Islet of Langerhans (tissue), 1 donor: ENCODE data around the gene NCF4.

Source experiments
- FAIRE-seq: peaks from one replicate; lab custom pipeline; 2011; peaks lifted over from hg19 to GRCh38; lab: Jason Lieb, UNC

The NCF4 gene

GRCh38 chr22:36865346-36865745, 4.5 kb downstream of the NCF4 start:
- FAIRE-seq = no peak

DNA sequence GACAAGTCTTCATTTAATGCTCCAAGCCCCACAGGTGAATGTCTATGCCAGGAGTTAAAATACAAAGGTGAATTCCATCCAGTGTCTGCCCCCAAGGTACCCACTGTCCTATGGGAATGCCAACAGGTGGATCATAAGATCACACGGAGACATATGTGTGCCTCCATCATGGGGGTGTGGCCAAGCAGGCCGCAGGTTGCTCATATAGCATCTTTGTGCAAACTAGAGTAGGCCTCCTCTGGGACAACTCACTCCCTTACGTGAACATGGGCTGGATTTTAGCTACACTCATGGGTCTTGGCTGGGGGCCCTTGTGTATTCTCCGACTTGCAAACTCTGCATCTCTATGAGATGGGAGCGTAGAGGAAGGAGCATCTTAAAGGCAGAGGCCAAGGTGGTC, 6.9 kb downstream of the NCF4 start:
- no peak for FAIRE-seq

DNA sequence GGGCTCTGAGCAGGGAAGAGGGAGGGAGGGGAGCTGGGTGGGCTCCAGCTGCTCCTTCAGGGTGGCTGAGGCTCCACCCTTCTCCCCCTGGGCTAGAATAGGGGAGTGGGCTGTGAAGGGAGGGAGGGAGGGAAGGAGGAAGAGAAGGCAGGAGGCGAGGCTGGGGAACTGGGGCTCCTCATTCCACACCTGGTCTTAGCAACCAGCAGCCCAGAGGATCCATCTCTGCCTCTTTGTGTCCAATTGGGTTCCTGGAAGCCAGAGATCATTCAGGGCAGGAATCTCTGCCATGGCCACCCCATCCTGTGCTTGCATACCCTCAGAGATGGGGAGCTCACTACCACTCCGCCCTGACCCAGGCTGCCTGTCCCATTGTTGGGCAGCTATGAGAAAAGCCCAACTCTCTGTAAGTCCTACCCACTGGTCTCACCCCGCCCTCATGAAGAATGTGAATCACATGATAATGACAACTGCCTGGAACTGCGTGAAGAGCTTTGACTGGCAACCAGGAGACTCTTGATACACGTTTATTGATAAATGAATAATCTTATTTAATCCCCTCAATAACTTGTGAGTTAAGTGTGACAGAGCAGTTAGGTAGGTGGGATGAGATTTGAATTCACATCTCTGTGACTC, 7.9 kb downstream of the NCF4 start:
- no peak for FAIRE-seq

GRCh38 chr22:36870250-36870649, 9.4 kb downstream of the NCF4 start:
- no peak for FAIRE-seq

DNA sequence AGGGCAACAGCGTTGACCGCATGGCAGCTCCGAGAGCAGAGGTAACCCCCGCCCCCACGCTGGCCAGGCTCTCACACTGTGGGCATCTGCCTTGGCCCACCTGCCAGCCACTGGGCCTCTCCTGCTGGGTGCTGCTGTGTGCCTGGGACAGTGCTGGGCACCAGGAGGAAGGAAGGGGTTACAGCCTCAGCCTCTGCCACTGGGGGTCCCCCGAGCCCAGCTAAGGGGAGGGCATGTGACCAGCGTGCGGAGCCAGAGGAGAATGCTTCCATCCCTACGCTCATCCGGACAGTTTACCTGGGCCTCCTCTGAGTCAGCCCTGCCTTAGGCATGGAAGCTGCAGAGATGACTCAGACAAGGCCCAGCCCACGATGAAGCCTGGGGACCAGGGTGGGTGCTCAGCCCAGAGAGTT, 10.9 kb downstream of the NCF4 start:
- FAIRE-seq = no peak

- FAIRE-seq = no peak
Measured at GRCh38 chr22:36872084-36872483, 11.3 kb downstream of the NCF4 start.

- no peak for FAIRE-seq
Measured at GRCh38 chr22:36872866-36873498, 12.2 kb downstream of the NCF4 start.

- FAIRE-seq = no peak
Measured at GRCh38 chr22:36873614-36874308, 13.0 kb downstream of the NCF4 start.

DNA sequence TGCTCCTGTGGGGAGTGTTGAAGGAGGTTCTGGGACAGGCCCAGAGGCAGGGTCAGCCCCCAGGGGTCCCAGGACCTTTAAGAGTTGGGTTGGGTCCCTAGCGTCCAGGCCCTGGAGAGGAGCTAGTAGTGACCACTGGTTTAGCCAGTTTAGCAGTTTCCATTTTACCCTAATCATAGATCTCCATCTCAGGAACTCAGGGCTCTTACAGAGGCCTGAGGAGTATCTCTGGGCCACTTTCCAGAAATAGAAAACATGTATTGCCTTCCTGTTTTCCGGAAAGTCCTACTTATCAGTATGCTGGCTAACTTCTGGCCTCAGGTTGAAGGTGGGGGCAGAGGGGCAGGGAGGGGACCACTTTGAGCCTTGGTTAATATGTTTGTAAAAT, 13.5 kb downstream of the NCF4 start:
- no peak for FAIRE-seq

DNA sequence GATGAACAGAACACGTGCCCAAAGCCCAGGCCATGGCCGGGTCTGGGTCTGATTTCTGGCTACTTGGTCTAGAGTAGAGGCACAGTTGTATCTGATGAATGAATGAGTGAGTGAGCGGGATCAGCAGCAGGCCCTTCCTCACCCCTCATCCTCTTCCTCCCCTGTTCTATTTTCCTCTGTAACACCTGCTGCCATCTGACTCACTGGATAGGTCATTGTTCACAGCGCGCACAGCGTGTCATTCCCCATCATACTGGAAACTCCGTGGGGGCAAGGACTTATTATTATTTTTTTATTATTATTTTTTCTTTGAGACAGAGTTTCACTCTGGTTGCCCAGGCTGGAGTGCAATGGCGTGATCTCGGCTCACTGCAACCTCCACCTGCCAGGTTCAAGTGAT, 13.9 kb downstream of the NCF4 start:
- no peak for FAIRE-seq

DNA sequence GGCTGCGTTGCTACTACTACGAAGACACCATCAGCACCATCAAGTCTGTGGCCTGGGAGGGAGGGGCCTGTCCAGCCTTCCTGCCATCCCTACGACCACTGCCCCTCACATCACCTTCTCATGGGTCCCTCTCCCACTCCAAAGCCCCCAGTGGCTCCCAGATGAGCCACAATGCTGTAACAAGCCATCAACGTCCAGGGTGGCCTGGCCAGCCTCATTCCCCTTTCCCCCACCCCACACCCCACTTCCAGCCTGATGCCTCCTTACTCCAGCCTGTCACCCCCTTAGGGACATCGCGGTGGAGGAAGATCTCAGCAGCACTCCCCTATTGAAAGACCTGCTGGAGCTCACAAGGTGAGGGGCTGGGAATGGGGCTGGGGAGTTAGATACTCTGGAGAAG, 14.9 kb downstream of the NCF4 start:
- no peak for FAIRE-seq

- no peak for FAIRE-seq
Measured at GRCh38 chr22:36879775-36880174, 19.0 kb downstream of the NCF4 start.

GRCh38 chr22:36881504-36882245, 20.9 kb downstream of the NCF4 start:
- no peak for FAIRE-seq

DNA sequence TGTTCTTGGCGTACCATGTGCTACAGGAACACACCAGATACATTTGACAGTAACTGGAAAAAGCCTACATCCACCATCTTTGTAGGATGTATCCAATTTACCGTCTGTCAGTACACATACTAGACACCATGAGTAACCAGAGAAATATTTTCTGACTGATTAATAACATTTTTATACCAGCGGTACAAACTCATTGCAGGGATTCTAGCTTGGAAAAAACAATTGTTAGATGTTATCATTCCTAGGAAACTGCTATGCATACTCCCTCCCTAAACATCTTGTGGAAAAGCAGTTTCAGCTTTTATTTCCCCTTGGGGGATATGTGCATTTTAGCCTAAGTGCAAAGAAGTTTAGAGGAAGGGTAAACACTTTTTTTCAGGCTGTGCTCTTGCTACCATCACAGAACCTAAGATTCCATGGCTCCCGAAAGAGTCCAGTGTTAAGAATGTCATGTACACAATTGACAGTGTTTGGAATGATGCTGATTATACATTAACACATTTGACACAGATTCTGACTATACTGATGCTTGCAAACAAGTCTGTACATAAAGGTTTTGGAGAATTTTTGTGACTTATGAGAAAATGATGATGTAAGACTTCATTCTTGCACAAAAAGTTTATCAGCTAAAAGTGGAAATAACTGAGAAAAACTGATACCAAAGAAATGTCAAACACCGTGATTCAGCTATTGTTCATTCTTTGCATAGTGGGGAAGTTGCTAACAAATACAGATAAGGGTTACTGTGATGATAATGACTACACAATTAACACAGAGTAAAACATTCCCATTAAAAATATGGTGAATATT, 23.7 kb downstream of the NCF4 start:
- no peak for FAIRE-seq

- no peak for FAIRE-seq
Measured at GRCh38 chr22:36885474-36885873, 24.7 kb downstream of the NCF4 start.

DNA sequence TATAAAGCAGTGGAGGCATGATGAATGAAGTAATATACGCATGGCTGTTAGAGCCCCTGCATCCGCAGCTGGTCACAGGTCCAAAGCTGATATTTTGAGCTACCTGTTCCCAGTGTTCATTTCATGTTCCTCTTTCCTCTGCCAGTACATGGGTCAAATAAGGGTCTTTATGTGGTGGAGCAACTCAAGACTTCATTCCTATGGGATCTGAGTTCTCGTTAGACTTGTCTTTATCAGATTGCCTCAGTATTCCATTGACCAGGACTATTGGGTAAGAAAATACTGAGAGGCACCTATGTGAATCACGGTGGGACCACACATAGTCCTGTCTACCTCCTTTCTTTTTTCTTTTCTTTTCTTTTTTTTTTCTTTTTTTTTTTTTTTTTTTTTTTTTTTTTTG, 25.2 kb downstream of the NCF4 start:
- FAIRE-seq = no peak

DNA sequence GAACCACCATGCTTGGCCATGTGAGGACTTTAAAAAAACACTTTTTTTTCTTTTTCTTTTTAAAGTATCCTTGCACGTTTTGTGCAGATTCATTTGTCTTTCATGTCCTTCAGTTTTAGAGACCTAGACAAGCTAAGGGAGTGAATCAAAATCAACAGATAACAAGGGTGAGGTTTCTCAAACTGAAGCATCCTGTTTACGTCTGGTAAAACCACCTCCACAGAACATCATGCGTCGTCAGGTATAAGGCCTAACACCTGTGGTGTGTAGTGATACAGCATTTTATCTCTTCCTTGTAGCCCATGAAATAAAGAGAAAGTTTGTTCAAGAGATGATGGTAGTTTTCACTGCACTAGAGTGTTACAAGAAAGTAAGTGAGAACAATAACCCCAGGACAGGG, 26.4 kb downstream of the NCF4 start:
- no peak for FAIRE-seq

DNA sequence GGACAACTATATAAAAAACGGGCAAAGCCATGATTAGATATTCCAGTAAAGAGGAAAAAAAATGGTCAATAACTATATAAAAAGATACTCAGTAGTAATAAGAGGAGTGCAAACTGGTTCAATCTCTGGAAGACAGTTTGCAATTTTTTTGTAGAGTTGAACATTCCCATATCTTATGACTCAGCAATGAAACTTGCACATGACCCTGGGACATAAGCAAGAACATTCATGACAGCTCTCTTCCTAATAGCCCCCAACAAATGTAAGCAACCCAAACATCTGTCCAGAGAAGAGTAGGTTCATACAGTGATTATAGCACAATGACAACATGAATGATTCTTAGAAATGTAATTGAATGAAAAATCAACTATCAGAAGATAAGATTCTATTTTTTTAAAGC, 30.8 kb downstream of the NCF4 start:
- FAIRE-seq = no peak

DNA sequence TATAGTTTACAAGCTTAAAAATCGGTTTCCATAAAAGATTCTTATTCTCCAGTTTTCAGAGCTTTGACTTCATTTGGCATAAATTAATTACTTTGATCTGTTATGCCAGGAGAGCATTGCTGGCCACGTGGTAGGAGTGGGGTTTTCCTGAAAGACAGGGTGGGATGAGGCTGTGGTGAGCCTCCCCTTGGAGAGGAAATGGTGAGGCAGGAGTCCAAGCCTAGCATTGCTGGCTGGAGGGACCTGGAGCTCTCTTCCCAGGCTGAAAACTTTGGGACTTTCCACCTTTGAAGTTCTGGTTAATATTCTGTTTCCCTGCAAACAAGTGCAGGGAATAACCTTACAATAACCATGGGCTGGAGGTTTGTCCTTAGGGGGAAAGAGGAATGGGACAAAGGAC, 31.5 kb downstream of the NCF4 start:
- no peak for FAIRE-seq

DNA sequence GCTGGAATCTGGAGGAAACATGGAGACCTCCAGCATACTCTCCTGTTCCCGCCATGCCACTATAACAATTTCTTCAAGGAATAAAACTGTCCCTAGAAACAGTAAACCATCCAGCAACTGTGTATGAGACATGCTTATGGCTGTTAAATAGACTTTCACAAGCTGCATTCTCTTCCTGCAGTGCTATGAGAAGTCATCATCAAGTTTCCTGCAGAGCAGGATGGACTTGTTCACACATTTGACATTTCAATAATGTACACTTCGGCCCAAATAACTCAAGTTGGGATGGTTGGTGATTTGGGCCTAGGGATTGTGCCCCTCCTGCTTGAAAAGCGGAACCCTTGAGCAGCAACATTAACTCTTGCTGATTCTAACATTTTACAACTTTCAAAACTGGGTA, 32.5 kb downstream of the NCF4 start:
- FAIRE-seq = no peak

DNA sequence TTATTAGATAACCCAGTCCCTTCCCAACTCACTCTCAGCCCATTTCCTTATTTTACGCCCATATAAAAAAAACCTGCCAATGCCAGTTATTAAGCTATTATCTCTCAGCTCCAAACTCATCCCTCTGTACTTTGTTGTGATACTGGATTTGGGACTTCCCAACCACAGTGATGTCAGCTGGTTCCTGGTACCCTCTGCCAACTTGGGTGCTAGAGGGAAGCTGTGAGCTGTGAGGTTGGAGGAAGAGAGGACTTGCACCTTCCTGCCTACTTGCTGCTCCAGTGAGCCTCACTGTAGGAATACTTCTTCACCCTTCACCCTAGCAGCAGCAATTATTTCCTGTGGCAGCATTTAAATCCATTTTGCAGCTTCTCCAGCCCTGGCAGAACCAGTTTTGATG, 33.5 kb downstream of the NCF4 start:
- no peak for FAIRE-seq

DNA sequence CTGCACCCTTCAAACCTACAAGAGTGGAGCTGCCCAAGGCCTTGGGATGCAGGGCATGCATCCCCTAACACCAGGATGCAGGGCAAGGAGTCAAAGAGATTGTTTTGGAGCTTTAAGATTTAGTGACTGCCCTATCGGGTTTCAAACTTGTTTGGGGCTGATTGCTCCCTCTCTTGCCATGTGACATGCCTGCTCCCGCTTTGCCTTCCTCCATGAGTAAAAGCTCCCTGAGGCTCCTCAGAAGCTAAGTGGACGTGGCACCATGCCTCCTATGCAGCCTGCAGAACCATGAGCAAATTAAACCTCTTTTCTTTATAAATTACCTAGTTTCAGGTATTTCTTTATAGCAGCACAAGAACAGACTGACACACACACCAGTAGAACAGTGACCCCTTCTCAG, 36.8 kb downstream of the NCF4 start:
- no peak for FAIRE-seq
